ENCODE data around the gene C3. TPM values are rescaled to one million over a fixed set of nuclear protein-coding genes. Genes with fewer than 3 reads are reported as not detected.
A peak's percentile ranks its signal among the peaks of the same experiment; 100 is the strongest.

The C3 gene
- total RNA-seq, 1 donor from 2014 or later: 0.69 TPM

DNA sequence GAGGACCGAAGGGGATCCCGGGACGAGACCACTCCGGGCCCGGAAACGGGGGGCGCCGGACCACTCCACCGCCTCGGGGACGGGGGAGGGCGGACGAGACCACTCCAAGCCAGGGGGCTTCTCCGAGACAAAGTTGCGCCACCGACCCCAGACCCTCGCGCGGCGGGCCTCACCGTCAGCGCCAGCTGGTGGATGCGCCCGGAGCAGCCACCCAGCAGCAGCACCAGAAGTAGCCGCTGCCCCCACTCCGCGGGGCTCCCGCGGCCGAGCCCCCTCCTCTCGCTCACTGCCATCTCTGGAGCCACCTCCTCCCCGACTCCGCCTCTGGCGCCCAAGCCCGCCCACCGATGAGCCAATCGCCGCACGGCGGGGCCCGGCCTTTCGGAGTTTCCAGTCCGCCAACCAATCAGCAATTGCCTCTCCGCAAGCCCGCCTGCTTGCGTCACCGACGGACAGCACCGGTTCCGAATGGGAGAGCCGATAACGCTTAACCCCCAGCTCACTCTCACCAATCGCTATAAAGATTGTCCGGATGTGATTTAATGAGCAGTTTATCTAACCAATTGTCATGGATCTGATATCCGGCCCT lies 16.9 kb upstream of the C3 start, which contains the start of gene GPR108:
GPR108 (minus strand) TSS at position 297 of the 589 bp plus-strand sequence; CDS start at position 293, 4 bp downstream.
- TF ChIP-seq, protein P1, sequence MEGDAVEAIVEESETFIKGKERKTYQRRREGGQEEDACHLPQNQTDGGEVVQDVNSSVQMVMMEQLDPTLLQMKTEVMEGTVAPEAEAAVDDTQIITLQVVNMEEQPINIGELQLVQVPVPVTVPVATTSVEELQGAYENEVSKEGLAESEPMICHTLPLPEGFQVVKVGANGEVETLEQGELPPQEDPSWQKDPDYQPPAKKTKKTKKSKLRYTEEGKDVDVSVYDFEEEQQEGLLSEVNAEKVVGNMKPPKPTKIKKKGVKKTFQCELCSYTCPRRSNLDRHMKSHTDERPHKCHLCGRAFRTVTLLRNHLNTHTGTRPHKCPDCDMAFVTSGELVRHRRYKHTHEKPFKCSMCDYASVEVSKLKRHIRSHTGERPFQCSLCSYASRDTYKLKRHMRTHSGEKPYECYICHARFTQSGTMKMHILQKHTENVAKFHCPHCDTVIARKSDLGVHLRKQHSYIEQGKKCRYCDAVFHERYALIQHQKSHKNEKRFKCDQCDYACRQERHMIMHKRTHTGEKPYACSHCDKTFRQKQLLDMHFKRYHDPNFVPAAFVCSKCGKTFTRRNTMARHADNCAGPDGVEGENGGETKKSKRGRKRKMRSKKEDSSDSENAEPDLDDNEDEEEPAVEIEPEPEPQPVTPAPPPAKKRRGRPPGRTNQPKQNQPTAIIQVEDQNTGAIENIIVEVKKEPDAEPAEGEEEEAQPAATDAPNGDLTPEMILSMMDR (IDR thresholded peaks at IDR 0.05; ENCODE audit: partially characterized antibody, unreplicated experiment): no peak
- Mint-ChIP-seq H3K36me3 (ENCODE audit: unreplicated experiment) (no peaks in the 10 kb centered on the region), H3K4me1 (ENCODE audit: low read depth, unreplicated experiment) (peaks cover 21% of the 10 kb centered on the region), H3K27me3 (ENCODE audit: unreplicated experiment) (peaks cover 10% of the 10 kb centered on the region), H3K27ac (ENCODE audit: unreplicated experiment) (peak within 1 kb of the TSS; percentile 97), H3K4me3 (ENCODE audit: unreplicated experiment) (peak within 1 kb of the TSS; percentile 98), H3K9me3 (ENCODE audit: unreplicated experiment) (peaks cover 17% of the 10 kb centered on the region)
- DNase-seq: peak; percentile 99

DNA sequence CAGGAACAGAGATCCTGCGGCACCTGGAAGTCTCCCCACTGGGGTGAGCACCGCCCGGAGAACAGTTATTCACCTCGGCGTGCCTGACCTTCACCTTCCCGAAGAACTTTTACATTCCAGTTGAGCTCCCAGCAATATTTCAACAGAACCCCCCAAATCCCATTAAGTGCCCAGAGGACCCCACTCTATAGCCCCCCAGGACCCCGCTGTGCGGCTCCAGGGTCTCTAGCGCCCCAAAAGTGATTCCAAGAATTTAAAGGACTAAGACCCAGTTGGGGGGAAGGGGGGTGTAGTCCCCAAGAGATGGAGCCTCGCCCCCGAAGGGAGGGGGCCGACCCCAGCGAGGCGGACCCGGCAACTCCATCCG lies 16.4 kb upstream of the C3 start:
- Mint-ChIP-seq H3K27me3 (ENCODE audit: unreplicated experiment) (peaks cover 10% of the 10 kb centered on the region), H3K9me3 (ENCODE audit: unreplicated experiment) (peaks cover 17% of the 10 kb centered on the region), H3K27ac (ENCODE audit: unreplicated experiment) (peak overlapping the region; percentile 94), H3K4me3 (ENCODE audit: unreplicated experiment) (peak overlapping the region; percentile 98), H3K4me1 (ENCODE audit: low read depth, unreplicated experiment) (peaks cover 21% of the 10 kb centered on the region), H3K36me3 (ENCODE audit: unreplicated experiment) (no peaks in the 10 kb centered on the region)
- TF ChIP-seq, protein P1 (IDR thresholded peaks at IDR 0.05; ENCODE audit: partially characterized antibody, unreplicated experiment): no peak
- no peak for DNase-seq

DNA sequence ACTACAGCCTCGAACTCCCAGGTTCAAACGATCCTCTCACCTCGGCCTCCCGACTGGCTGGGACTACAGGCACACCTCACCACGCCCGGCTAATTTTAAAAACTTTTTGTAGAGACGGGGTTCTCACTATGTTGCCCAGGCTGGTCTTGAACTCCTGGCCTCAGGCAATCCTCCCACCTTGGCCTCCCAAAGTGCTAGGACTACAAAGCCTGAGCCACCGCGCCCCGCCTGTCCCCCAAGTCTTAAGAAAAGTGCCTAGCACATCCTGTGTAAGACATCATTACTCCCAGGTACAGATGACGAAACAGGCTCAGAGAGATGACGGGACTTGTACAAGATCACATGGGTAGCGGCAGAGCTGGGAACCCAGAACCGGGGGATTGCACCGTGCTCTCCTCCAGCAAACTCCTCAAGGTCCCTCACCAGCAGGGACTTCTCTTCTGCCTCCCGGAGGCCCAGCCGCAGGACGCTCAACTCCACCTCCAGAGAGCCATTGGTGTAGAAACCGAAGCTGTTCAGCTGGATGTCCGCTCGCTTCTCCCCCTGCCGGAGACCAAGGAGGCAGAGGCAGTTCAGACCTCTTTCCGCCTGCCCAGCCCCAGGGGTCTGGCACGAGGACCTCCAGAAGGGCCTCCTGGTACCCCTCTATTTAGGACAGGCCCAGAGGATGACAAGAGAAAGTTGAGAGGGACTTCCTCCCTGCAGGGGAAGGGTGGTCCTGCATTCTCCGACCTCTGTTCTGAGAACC lies 15.9 kb upstream of the C3 start:
- Mint-ChIP-seq H3K27me3 (ENCODE audit: unreplicated experiment) (peaks cover 10% of the 10 kb centered on the region), H3K4me3 (ENCODE audit: unreplicated experiment) (peak overlapping the region; percentile 98), H3K36me3 (ENCODE audit: unreplicated experiment) (no peaks in the 10 kb centered on the region), H3K4me1 (ENCODE audit: low read depth, unreplicated experiment) (peaks cover 21% of the 10 kb centered on the region), H3K27ac (ENCODE audit: unreplicated experiment) (peak overlapping the region; percentile 94), H3K9me3 (ENCODE audit: unreplicated experiment) (peaks cover 17% of the 10 kb centered on the region)
- DNase-seq: peak; percentile 82
- TF ChIP-seq, protein P1 (IDR thresholded peaks at IDR 0.05; ENCODE audit: partially characterized antibody, unreplicated experiment): peak; percentile 36

DNA sequence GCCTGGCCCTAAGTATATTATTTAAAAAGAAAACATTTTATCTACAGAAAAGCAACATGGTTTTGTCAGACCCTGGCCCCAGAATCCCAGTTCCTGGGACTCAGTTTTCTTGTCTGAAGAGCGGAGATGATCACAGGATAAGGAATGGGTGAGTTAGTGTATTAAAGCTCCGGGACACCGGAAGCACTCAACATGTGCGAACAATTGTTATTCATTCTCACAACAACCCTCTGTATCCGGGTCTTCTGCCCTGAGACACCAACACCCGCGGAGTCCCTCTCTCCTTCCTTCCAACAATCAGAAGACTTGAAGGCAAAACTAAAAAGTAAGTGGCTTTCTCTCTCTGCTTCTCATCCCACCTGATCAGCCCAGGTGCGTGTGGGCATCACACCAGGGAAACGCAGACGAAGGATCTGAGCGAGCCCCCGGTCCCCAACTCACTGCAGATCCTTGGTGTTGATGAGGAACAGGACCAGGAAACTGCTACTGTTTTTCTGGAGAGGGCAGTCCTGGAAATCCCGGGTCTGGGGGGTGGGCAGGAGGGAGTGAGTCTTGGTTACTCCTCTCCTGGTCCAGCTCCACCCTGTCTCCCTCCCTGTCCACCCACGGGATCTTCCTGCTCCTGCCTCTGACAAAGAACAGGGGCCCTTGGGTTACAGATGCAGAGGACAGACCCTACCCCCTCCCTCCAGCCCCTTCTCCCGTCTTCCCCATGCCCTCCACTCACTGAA lies 14.9 kb upstream of the C3 start:
- no peak for DNase-seq
- Mint-ChIP-seq H3K36me3 (ENCODE audit: unreplicated experiment) (no peaks in the 10 kb centered on the region), H3K9me3 (ENCODE audit: unreplicated experiment) (peaks cover 17% of the 10 kb centered on the region), H3K4me1 (ENCODE audit: low read depth, unreplicated experiment) (peaks cover 21% of the 10 kb centered on the region), H3K27ac (ENCODE audit: unreplicated experiment) (no peak overlapping the region), H3K27me3 (ENCODE audit: unreplicated experiment) (peaks cover 10% of the 10 kb centered on the region), H3K4me3 (ENCODE audit: unreplicated experiment) (peak overlapping the region; percentile 98)
- TF ChIP-seq, protein P1 (IDR thresholded peaks at IDR 0.05; ENCODE audit: partially characterized antibody, unreplicated experiment): no peak

Data from glutamatergic neuron (in vitro differentiated cells).